Pancreas (tissue), 10 donors: ENCODE data around the gene GALNT9. TPM values are rescaled to one million over a fixed set of nuclear protein-coding genes. Genes with fewer than 3 reads are reported as not detected.

Experiments used
- ATAC-seq, 4 donors: fragments of 200-7000 bp; cut with Tn5 transposase; one replicate each; pipeline versions ENCODE4 v1.8.0 to v1.9.1; 2020; ENCODE audit warnings: mild to moderate bottlenecking in 4 of 4, moderate library complexity in 4 of 4
- DNase-seq, 6 donors: peaks; one replicate each; pipeline ENCODE4 v3.0.0-alpha.2; 2020
- FAIRE-seq: peaks from 2 replicates; lab custom pipeline; 2012; peaks lifted over from hg19 to GRCh38; lab: Jason Lieb, UNC
- H3K27ac ChIP-seq, 4 donors: fragments of 200-600 bp; sonication (generic); 1 replicate in 3 of 4; 2 replicates in 1 of 4; pipeline versions ENCODE4 v1.5.0 to v1.8.0; 2020
- H3K27me3 ChIP-seq, 4 donors: fragments of 200-600 bp; one replicate each; pipeline ENCODE4 v1.8.0; 2021
- H3K36me3 ChIP-seq, 3 donors: fragments of 200-600 bp; sonication (generic) in 1 of 3; one replicate each; pipeline versions ENCODE4 v1.5.0 to v1.8.0; 2020 to 2021
- H3K4me1 ChIP-seq, 3 donors: fragments of 200-600 bp; one replicate each; pipeline ENCODE4 v1.8.0; 2021
- H3K4me3 ChIP-seq, 4 donors: fragments of 200-600 bp; sonication (generic) in 2 of 4; one replicate each; pipeline versions ENCODE4 v1.5.0 to v1.8.0; 2020 to 2021
- H3K9me3 ChIP-seq, 4 donors: fragments of 200-600 bp; one replicate each; pipeline ENCODE4 v1.8.0; 2021
- WGBS, 2 donors: extraction: QIAGEN DNeasy Blood & Tissue Kit; methylation state at CpG; one replicate each; pipeline ENCODE4 v1.1.7; 2013; 5-methylcytosine and 5-hydroxymethylcytosine counted together
- intact Hi-C, 3 donors: fragments of 100-400 bp; cut with DNase I; formaldehyde crosslinking; loops; one replicate each; pipeline versions ENCODE4 v1.11.1 to v1.14.2; 2022
- polyA plus RNA-seq, 2 donors: library from polyadenylated mRNA; stranded (reverse); fragments of 200-250 nt; gene quantifications; one replicate each; pipeline ENCODE4 v1.2.3, GENCODE V29; 2013
- total RNA-seq, 6 donors: library from RNA; stranded (reverse); fragmentation: NEBNext Ultra II Directional in 4 of 6; extraction: Animal tissue kit (Norgen Biotek cat#: 25700) in 4 of 6; gene quantifications; one replicate each; pipeline versions ENCODE4 v1.2.1 to v1.2.4, GENCODE V29; 2021 to 2023
- TF ChIP-seq, protein P1 (sequence below), 4 donors: fragments of 200-600 bp; sonication (generic) in 3 of 4; IDR thresholded peaks; one replicate each; pipeline versions ENCODE4 v1.5.0 to v1.8.0; 2021; ENCODE audit warnings: antibody characterized with exemption in 4 of 4
- donor health status: healthy with polysubstance abuse.
- donor health status: DM: no; HTN: no; CAD: no; lungs with moderate emphysema.
- donor health status: DM: no; HTN: no; CAD: no.
- donor health status: control.
- donor health status: control.
- donor health status: Bipolar disorder and iron deficiency.
- donor health status: DM: yes; HTN: yes; CAD: no.
- donor health status: DM: no; HTN: no; CAD: no.
- donor health status: DM: no; HTN: no; CAD: no.
- donor health status: DM: yes; HTN: yes; CAD: no.

The GALNT9 gene
- total and polyA plus RNA-seq, 8 donors, result 0.09 to 0.46 (median 0.25) TPM; not detected in 5

DNA sequence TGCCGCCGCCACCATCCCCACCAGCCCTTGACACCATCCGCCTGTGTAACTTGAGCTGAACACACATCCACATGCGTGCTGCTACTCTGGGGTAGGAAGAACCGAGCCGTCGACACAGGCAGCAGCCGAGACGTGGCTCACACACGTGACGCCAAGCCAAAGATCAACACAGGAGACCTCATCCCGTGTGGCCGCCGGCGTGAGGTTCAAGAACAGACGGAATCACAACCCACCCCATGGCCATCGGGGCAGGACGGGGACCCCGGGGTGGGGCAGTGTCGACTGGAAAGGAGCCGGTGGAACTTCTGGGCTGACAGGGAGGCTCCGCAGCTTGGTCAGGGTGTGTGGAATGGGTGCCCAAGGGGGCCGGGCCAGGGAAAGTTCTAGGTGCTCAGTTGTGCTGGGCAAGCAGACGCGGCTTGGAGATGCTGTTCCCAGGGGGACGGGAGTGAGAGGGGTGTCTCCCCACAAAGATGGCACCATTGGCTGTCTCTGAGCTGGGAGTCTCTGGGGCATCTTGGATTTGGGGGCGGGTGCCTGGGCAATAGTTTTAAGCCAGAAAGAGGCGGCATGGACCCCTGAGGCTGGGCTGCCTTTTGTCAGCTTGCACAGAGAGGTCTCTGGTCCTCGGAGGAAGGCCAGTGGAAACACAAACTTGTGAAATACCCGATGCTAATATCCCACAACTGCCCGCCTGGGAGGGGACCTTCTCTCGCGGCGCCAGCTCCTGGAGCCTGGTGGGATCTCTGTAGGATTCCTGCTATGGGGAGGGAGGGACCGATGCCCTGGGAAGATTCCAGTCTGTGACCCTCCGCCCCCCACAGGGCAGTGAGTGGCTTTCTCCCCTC is 41.8 kb downstream of the GALNT9 start:
- 65 to 73% methylated on average over 36 of the region's 36 CpGs for WGBS, 2 donors
- Histone ChIP-seq H3K27me3 (peaks cover 0 to 5% (median 2%) of the 10 kb centered on the region in 4 donors), H3K27ac (no peak overlapping the region), H3K4me3 (no peak overlapping the region), H3K9me3 (no peaks in the 10 kb centered on the region), H3K4me1 (no peaks in the 10 kb centered on the region), H3K36me3 (no peaks in the 10 kb centered on the region)
- DNase-seq (peak in 2 of 6 donors; percentile 10 to 51), FAIRE-seq (no peak), ATAC-seq (no peak)
- intact Hi-C loops, result no loop called here
- TF ChIP-seq, protein P1, sequence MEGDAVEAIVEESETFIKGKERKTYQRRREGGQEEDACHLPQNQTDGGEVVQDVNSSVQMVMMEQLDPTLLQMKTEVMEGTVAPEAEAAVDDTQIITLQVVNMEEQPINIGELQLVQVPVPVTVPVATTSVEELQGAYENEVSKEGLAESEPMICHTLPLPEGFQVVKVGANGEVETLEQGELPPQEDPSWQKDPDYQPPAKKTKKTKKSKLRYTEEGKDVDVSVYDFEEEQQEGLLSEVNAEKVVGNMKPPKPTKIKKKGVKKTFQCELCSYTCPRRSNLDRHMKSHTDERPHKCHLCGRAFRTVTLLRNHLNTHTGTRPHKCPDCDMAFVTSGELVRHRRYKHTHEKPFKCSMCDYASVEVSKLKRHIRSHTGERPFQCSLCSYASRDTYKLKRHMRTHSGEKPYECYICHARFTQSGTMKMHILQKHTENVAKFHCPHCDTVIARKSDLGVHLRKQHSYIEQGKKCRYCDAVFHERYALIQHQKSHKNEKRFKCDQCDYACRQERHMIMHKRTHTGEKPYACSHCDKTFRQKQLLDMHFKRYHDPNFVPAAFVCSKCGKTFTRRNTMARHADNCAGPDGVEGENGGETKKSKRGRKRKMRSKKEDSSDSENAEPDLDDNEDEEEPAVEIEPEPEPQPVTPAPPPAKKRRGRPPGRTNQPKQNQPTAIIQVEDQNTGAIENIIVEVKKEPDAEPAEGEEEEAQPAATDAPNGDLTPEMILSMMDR (IDR thresholded peaks at IDR 0.05), result no peak

- FAIRE-seq, result no peak
- Histone ChIP-seq H3K27me3 (peaks cover 0 to 5% (median 2%) of the 10 kb centered on the region in 4 donors), H3K36me3 (no peaks in the 10 kb centered on the region), H3K9me3 (no peaks in the 10 kb centered on the region), H3K27ac (no peak overlapping the region), H3K4me1 (no peaks in the 10 kb centered on the region), H3K4me3 (no peak overlapping the region)
- DNase-seq, result peak in 2 of 6 donors; percentile 10 to 48
- intact Hi-C loops, result no loop called here
- TF ChIP-seq, protein P1 (IDR thresholded peaks at IDR 0.05), result no peak
- ATAC-seq, result no peak
- 67 to 68% methylated on average over 23 of the region's 23 CpGs for WGBS, 2 donors
These were observed 42.5 kb downstream of the GALNT9 start for GRCh38 chr12:132286912-132287311.

GRCh38 chr12:132285991-132286681 is 43.3 kb downstream of the GALNT9 start:
- peak in 3 of 4 donors; percentile 54 to 86 (median 77) for ATAC-seq
- no peaks in the 10 kb centered on the region for H3K4me1 ChIP-seq
- H3K9me3 ChIP-seq, result no peaks in the 10 kb centered on the region
- peak; percentile 8 to 83 (median 63) for DNase-seq
- H3K27ac ChIP-seq, result no peak overlapping the region
- peaks cover 0 to 5% (median 2%) of the 10 kb centered on the region in 4 donors for H3K27me3 ChIP-seq
- FAIRE-seq, result no peak
- no peaks in the 10 kb centered on the region for H3K36me3 ChIP-seq
- no peak overlapping the region for H3K4me3 ChIP-seq
- TF ChIP-seq, protein P1 (IDR thresholded peaks at IDR 0.05), result no peak
- WGBS, 2 donors, result 5 to 7% methylated on average over 41 to 51 of the region's 51 CpGs
- intact Hi-C loops, result no loop called here

DNA sequence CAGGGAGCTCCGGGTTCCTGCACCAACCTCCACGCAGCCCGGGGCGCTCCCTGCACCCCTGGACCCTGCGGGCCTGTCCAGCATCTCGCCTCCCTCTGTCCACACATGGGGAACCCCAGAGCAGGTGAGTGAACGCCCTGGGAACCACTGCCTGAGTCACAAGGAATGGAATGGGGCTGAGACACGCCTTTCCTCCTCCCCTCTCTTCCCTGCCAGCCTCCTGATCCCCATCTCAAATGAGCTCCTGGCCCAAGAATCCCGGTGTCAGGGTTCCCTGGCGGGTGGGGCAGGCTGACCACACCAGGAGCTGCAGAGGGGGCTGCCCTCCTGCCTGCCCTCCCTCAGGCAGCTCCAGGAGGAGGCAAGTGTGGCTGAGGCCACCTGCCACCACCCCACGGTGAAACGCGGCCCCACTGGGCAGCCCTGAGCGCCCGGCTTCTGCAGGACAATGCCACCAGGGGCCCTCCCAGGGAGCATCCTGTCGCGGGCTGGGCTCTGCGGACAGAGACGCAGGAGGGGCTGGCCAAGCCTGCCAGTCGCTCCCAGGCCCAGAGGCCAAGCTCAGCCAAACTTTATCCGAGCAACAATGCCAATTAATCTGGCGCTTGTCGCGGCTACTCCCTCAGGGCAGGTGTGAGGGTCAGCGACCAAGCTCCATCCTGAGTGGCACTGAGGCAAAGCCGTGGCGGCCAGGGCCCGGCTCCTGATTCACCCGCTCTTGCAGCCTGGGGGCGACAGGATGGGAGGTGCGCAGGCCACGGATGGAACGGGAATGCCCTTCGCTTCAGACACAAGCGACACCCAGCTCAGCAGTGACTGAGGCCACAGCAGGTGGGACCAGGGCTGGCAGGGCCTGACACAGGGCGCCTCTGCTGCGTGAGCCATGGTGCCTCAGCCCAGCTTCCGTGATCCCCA is 44.3 kb downstream of the GALNT9 start:
- Histone ChIP-seq H3K4me1 (no peaks in the 10 kb centered on the region), H3K27me3 (peaks cover 0 to 5% (median 2%) of the 10 kb centered on the region in 4 donors), H3K27ac (no peak overlapping the region), H3K36me3 (no peaks in the 10 kb centered on the region), H3K4me3 (no peak overlapping the region), H3K9me3 (no peaks in the 10 kb centered on the region)
- TF ChIP-seq, protein P1 (IDR thresholded peaks at IDR 0.05), result no peak
- ATAC-seq (peak in 2 of 4 donors; percentile 15 to 20), FAIRE-seq (no peak), DNase-seq (peak in 2 of 6 donors; percentile 12 to 64)
- intact Hi-C loops, result no loop called here
- 49 to 54% methylated on average over 38 of the region's 38 CpGs for WGBS, 2 donors
